OCI-LY1 (cell line): ENCODE results near the gene AFF4.
"Not testable (repeated sequence)": the region's sequence is repeated elsewhere in the genome, so short reads cannot be mapped to it uniquely, and the experiment has no call there.

Experiments
- H2AFZ ChIP-seq: fragments of 200-600 bp; sonication (generic), shearing (Covaris generic); 2 replicates; pipeline ENCODE4 v1.6.0; 2014; ENCODE audit warnings: antibody characterized with exemption, mild to moderate bottlenecking, low read length
- H3F3A ChIP-seq: fragments of 200-600 bp; sonication (generic), shearing (Covaris generic); 2 replicates; pipeline ENCODE4 v1.6.0; 2014; ENCODE audit warnings: mild to moderate bottlenecking, antibody characterized with exemption, low read length, moderate library complexity; ENCODE audit not compliant: insufficient read depth
- H3K27ac ChIP-seq: fragments of 200-600 bp; sonication (generic); 2 replicates; pipeline ENCODE4 v1.5.1; 2014; ENCODE audit warnings: low read length, mixed run types, mild to moderate bottlenecking, low read depth; ENCODE audit not compliant: poor library complexity, severe bottlenecking
- H3K27me3 ChIP-seq: fragments of 200-600 bp; sonication (generic); 2 replicates; pipeline ENCODE4 v1.6.0; 2014; ENCODE audit warnings: antibody characterized with exemption, mild to moderate bottlenecking, low read length, moderate library complexity; ENCODE audit not compliant: insufficient read depth
- H3K36me3 ChIP-seq: fragments of 200-600 bp; sonication (generic); 2 replicates; pipeline ENCODE4 v1.6.1; 2014; ENCODE audit warnings: mild to moderate bottlenecking, antibody characterized with exemption, low read length, moderate library complexity, mixed read lengths; ENCODE audit not compliant: insufficient read depth
- H3K4me1 ChIP-seq: fragments of 200-600 bp; sonication (generic); 2 replicates; pipeline ENCODE4 v1.5.1; 2014; ENCODE audit warnings: mild to moderate bottlenecking, low read length, moderate library complexity; ENCODE audit not compliant: insufficient read depth, severe bottlenecking
- H3K4me2 ChIP-seq: fragments of 200-600 bp; sonication (generic), shearing (Covaris generic); 2 replicates; pipeline ENCODE4 v1.6.1; 2014; ENCODE audit warnings: low read length
- H3K4me3 ChIP-seq: fragments of 200-600 bp; sonication (generic); 2 replicates; pipeline ENCODE4 v1.5.1; 2014; ENCODE audit warnings: low read length, low read depth, mild to moderate bottlenecking, mixed read lengths; ENCODE audit not compliant: poor library complexity, severe bottlenecking
- H3K79me2 ChIP-seq: fragments of 200-600 bp; shearing (Covaris generic); 2 replicates; pipeline ENCODE4 v1.6.1; 2016; ENCODE audit warnings: mixed run types, low read length, mixed read lengths; ENCODE audit not compliant: insufficient read depth
- H3K9ac ChIP-seq: fragments of 200-600 bp; sonication (generic), shearing (Covaris generic); 2 replicates; pipeline ENCODE4 v1.6.1; 2014; ENCODE audit warnings: mild to moderate bottlenecking, low read length, mixed read lengths
- H3K9me2 ChIP-seq: fragments of 200-600 bp; sonication (generic), shearing (Covaris generic); 2 replicates; pipeline ENCODE4 v1.6.1; 2014; ENCODE audit warnings: low read depth, mild to moderate bottlenecking, low read length, mixed read lengths
- H3K9me3 ChIP-seq: fragments of 200-600 bp; shearing (Covaris generic); 2 replicates; pipeline ENCODE4 v1.6.1; 2014; ENCODE audit warnings: low read length, mixed read lengths
- H4K20me1 ChIP-seq: fragments of 200-600 bp; sonication (generic), shearing (Covaris generic); 2 replicates; pipeline ENCODE4 v1.6.0; 2016; ENCODE audit warnings: mild to moderate bottlenecking, low read length; ENCODE audit not compliant: insufficient read depth
- CTCF ChIP-seq: fragments of 200-600 bp; sonication (generic), shearing (Covaris generic); IDR thresholded peaks from 2 replicates; pipeline ENCODE4 v1.5.1; 2017; ENCODE audit warnings: mild to moderate bottlenecking, antibody characterized with exemption, low read length, moderate library complexity, mixed read lengths
- EZH2 ChIP-seq: fragments of 200-600 bp; sonication (generic), shearing (Covaris generic); IDR thresholded peaks from 2 replicates; pipeline ENCODE4 v1.8.0; 2017; ENCODE audit warnings: borderline replicate concordance, mixed run types, mild to moderate bottlenecking, antibody characterized with exemption, low read length, moderate library complexity, mixed read lengths

The AFF4 gene

GRCh38 chr5:132947671-132948070 is 15.8 kb downstream of the AFF4 start:
- TF ChIP-seq CTCF, result no peak
- TF ChIP-seq EZH2, result no peak
- no peaks in the 10 kb centered on the region for H4K20me1 ChIP-seq
- no peaks in the 10 kb centered on the region for H3K9me3 ChIP-seq
- H3K9me2 ChIP-seq, result no peaks in the 10 kb centered on the region
- H3K4me2 ChIP-seq, result no peak overlapping the region
- H2AFZ ChIP-seq, result no peak overlapping the region
- peaks cover 73% of the 10 kb centered on the region for H3K79me2 ChIP-seq
- no peak overlapping the region for H3K4me3 ChIP-seq
- peaks cover 13% of the 10 kb centered on the region; the same call in 1 of the 2 replicates for H3K36me3 ChIP-seq
- H3K27ac ChIP-seq, result no peak overlapping the region
- no peak overlapping the region for H3K9ac ChIP-seq
- no peaks in the 10 kb centered on the region for H3K27me3 ChIP-seq
- H3F3A ChIP-seq, result no peaks in the 10 kb centered on the region
- H3K4me1 ChIP-seq, result no peaks in the 10 kb centered on the region

GRCh38 chr5:132945315-132945714 is 18.1 kb downstream of the AFF4 start:
- not testable (repeated sequence) for H3K9ac ChIP-seq, H3K4me3 ChIP-seq, H2AFZ ChIP-seq, H3K4me2 ChIP-seq, H3K36me3 ChIP-seq, H3K27me3 ChIP-seq, H4K20me1 ChIP-seq, H3K27ac ChIP-seq, H3F3A ChIP-seq, H3K9me3 ChIP-seq, H3K9me2 ChIP-seq, H3K4me1 ChIP-seq
- H3K79me2 ChIP-seq, result peaks cover 59% of the 10 kb centered on the region

- no peak for TF ChIP-seq EZH2
- no peak for TF ChIP-seq CTCF
- no peak overlapping the region for H3K4me2 ChIP-seq
- no peaks in the 10 kb centered on the region for H3F3A ChIP-seq
- no peaks in the 10 kb centered on the region for H3K9me3 ChIP-seq
- H3K27me3 ChIP-seq, result no peaks in the 10 kb centered on the region
- H3K4me3 ChIP-seq, result no peak overlapping the region
- no peaks in the 10 kb centered on the region for H3K4me1 ChIP-seq
- no peak overlapping the region for H3K9ac ChIP-seq
- H3K9me2 ChIP-seq, result no peaks in the 10 kb centered on the region
- no peaks in the 10 kb centered on the region for H4K20me1 ChIP-seq
- H3K79me2 ChIP-seq, result peaks cover 59% of the 10 kb centered on the region
- no peak overlapping the region for H2AFZ ChIP-seq
- 0 out of 2 replicates have a peak, but pooled peaks cover 4% of the 10 kb centered on the region for H3K36me3 ChIP-seq
- no peak overlapping the region for H3K27ac ChIP-seq
Measured at GRCh38 chr5:132943362-132944022, 19.9 kb downstream of the AFF4 start.

- no peaks in the 10 kb centered on the region for H3K4me1 ChIP-seq
- H3K9ac ChIP-seq, result no peak overlapping the region
Measured at GRCh38 chr5:132941331-132941730, 22.1 kb downstream of the AFF4 start.

More at GRCh38 chr5:132941331-132941730, 22.1 kb downstream of the AFF4 start:
- no peaks in the 10 kb centered on the region for H3F3A ChIP-seq
- H4K20me1 ChIP-seq, result no peaks in the 10 kb centered on the region
- H3K27ac ChIP-seq, result no peak overlapping the region
- no peaks in the 10 kb centered on the region for H3K9me3 ChIP-seq
- no peaks in the 10 kb centered on the region for H3K27me3 ChIP-seq
- H3K36me3 ChIP-seq, result peaks cover 17% of the 10 kb centered on the region; the same call in 1 of the 2 replicates
- TF ChIP-seq EZH2 (no peak), CTCF (no peak)
- peaks cover 37% of the 10 kb centered on the region for H3K79me2 ChIP-seq
- no peak overlapping the region for H2AFZ ChIP-seq
- H3K4me2 ChIP-seq, result no peak overlapping the region
- H3K4me3 ChIP-seq, result no peak overlapping the region
- no peaks in the 10 kb centered on the region for H3K9me2 ChIP-seq
